Type B pancreatic cell (in vitro differentiated cells): ENCODE measurements around the gene RPTOR. TPM values are rescaled to one million over a fixed set of nuclear protein-coding genes. Genes with fewer than 3 reads are reported as not detected.

ENCODE experiments used
- DNase-seq: peaks from one replicate; pipeline ENCODE4 v3.0.0; 2021; ENCODE audit warnings: mixed read lengths; ENCODE audit not compliant: unreplicated experiment; ENCODE audit errors: extremely low spot score
- H3K27ac Mint-ChIP-seq: 2 replicates; pipeline ENCODE4 v1.8.0; 2021; ENCODE audit warnings: mild to moderate bottlenecking, mixed read lengths
- H3K27me3 Mint-ChIP-seq: 2 replicates; pipeline ENCODE4 v1.8.0; 2021; ENCODE audit warnings: mixed read lengths
- H3K36me3 Mint-ChIP-seq: 2 replicates; pipeline ENCODE4 v1.8.0; 2021; ENCODE audit warnings: mixed read lengths
- H3K4me1 Mint-ChIP-seq: one replicate; pipeline ENCODE4 v1.8.0; 2021; ENCODE audit warnings: mixed read lengths; ENCODE audit not compliant: unreplicated experiment
- H3K4me3 Mint-ChIP-seq: 2 replicates; pipeline ENCODE4 v1.8.0; 2021; ENCODE audit warnings: mild to moderate bottlenecking, mixed read lengths
- H3K9me3 Mint-ChIP-seq: 2 replicates; pipeline ENCODE4 v1.8.0; 2021; ENCODE audit warnings: mixed read lengths
- total RNA-seq: library from RNA; stranded (reverse); gene quantifications from 2 replicates; pipeline ENCODE4 v1.2.1, GENCODE V29; 2021; ENCODE audit warnings: low replicate concordance
- TF ChIP-seq, protein P1 (sequence below): fragments of 200-600 bp; sonication (generic); conservative IDR thresholded peaks from 2 replicates; pipeline ENCODE4 v1.5.0; 2021; ENCODE audit warnings: antibody characterized with exemption, mild to moderate bottlenecking

The RPTOR gene
- total RNA-seq, 1 donor from 2014 or later: 39.8 TPM

DNA sequence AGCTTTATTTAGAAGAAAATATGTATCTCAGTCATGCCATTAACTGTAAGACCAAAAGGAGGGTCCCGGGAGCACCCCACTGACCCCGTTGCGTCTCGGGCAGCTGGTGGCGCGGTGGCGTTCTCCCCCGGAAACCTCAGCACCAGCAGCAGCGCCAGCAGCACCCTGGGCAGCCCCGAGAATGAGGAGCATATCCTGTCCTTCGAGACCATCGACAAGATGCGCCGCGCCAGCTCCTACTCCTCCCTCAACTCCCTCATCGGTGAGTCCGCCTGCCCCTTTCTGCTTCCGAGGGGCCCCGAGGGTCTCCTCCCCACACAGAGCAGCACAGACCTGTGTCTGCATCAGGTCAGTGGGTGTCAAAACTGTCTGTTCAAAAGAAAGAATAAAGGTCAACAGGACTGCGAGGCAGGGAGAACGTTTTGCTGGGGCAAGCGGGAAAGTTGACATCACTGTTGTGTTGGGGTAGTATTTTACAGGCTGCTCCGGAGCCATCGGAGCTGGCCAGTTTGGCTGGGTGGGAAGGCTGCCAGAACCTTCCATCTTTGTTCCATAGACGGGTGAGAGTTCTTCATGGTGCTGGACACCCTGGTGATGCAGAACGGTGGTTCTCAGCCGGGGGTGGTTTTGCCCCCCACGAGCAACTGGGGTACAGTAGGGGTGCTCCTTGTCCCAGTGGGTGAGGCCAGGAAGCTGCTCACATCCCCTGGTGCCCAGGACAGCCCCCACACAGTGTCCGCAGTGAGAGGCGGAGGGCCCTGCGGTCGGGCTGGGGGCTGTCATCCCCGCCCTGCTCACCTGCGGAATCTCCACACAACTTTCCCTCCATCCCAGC lies 349.2 kb downstream of the RPTOR start:
- H3K27ac Mint-ChIP-seq: no peak overlapping the region

DNA sequence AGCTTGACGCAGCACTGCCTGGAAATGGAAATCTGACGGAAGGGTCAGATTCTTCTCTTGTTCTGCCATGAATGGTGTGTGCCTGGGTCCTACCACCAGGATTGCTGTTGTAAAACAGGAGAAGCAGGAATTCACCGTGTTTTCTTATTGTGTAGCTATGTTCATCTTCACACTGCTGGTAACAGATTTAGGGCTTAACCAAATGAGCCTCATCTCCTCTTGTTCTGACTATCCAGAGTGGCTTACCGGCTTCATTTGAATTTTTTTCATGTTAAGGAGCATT lies 349.7 kb downstream of the RPTOR start:
- H3K4me1 Mint-ChIP-seq: peaks cover 15% of the 10 kb centered on the region
- no peak overlapping the region for H3K4me3 Mint-ChIP-seq
- peaks cover 14% of the 10 kb centered on the region for H3K36me3 Mint-ChIP-seq
- H3K27me3 Mint-ChIP-seq: no peaks in the 10 kb centered on the region
- H3K27ac Mint-ChIP-seq: no peak overlapping the region
- TF ChIP-seq, protein P1, sequence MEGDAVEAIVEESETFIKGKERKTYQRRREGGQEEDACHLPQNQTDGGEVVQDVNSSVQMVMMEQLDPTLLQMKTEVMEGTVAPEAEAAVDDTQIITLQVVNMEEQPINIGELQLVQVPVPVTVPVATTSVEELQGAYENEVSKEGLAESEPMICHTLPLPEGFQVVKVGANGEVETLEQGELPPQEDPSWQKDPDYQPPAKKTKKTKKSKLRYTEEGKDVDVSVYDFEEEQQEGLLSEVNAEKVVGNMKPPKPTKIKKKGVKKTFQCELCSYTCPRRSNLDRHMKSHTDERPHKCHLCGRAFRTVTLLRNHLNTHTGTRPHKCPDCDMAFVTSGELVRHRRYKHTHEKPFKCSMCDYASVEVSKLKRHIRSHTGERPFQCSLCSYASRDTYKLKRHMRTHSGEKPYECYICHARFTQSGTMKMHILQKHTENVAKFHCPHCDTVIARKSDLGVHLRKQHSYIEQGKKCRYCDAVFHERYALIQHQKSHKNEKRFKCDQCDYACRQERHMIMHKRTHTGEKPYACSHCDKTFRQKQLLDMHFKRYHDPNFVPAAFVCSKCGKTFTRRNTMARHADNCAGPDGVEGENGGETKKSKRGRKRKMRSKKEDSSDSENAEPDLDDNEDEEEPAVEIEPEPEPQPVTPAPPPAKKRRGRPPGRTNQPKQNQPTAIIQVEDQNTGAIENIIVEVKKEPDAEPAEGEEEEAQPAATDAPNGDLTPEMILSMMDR: peak; percentile 52
- no peaks in the 10 kb centered on the region for H3K9me3 Mint-ChIP-seq
- no peak for DNase-seq

More for the DNA sequence above, 349.2 kb downstream of the RPTOR start:
- Mint-ChIP-seq H3K27me3 (no peaks in the 10 kb centered on the region), H3K9me3 (no peaks in the 10 kb centered on the region), H3K4me3 (no peak overlapping the region), H3K36me3 (peaks cover 14% of the 10 kb centered on the region), H3K4me1 (peaks cover 15% of the 10 kb centered on the region)
- no peak for DNase-seq
- TF ChIP-seq, protein P1: no peak

DNA sequence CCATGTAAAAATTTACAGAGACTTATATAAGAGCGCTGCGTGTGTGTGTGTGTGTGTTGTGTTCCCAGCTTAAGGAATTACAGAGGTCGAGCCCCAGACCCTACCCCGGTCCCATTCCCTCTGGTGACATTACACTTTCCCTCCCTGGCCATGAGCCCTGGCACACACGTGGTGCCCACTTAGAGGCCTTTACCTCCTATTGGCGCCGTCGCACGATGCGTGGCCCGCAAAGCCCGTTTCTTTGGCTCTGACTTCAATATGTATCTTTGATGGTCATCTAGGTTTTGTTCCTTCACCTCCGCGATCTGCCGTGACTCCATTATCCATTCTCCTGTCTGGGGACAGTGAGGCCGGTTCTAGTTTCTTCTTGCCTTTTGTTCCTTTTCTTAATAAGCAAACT lies 350.1 kb downstream of the RPTOR start:
- H3K9me3 Mint-ChIP-seq: no peaks in the 10 kb centered on the region
- H3K27ac Mint-ChIP-seq: no peak overlapping the region
- TF ChIP-seq, protein P1: peak; percentile 7
- H3K4me3 Mint-ChIP-seq: no peak overlapping the region
- H3K36me3 Mint-ChIP-seq: peaks cover 14% of the 10 kb centered on the region
- DNase-seq: no peak
- H3K27me3 Mint-ChIP-seq: no peaks in the 10 kb centered on the region
- peaks cover 15% of the 10 kb centered on the region for H3K4me1 Mint-ChIP-seq

DNA sequence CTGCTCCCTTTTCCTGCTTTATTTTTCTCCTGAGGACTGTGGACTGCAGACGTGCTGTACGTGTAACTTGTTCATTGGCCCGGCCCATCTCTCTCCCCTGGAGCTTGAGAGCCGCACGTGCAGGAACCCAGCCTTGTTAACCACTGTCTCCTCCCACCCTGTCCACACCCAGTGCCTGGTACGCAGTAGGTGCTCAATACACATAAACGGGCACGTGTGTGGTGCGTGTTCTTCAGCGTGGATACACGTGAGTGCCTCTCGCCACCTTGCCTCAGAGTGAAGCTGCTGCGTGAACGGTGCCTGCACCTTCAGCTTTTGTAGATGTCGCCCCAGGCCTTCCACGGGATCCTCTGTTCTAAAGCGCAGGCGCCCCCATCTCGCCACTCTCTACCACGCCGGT lies 350.7 kb downstream of the RPTOR start:
- H3K27ac Mint-ChIP-seq: peak overlapping the region; percentile 62
- TF ChIP-seq, protein P1: no peak

DNA sequence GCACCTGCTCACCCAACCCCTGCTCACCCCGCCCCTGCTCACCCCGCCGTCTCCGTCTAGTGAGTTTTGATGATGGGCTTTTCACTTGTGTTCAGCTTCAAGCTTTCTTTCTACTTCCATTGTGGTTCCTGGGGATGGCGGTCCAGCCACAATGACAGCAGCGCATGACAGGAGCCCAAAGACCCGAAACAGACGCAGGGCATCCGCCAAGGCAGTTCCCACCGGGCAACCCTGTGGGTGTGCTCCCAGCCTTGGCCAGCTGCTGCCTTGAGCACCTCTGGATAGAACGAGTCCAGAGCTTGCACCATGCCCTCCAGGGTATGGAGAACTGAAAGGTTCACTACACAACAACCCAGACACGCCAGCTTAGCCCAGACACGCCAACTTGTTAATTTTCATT lies 354.1 kb downstream of the RPTOR start:
- no peak for DNase-seq
- TF ChIP-seq, protein P1: no peak
- Mint-ChIP-seq H3K36me3 (peaks cover 19% of the 10 kb centered on the region), H3K4me1 (peaks cover 18% of the 10 kb centered on the region), H3K4me3 (no peak overlapping the region), H3K27me3 (no peaks in the 10 kb centered on the region), H3K9me3 (no peaks in the 10 kb centered on the region), H3K27ac (no peak overlapping the region)

More for the DNA sequence above, 350.7 kb downstream of the RPTOR start:
- DNase-seq: no peak
- Mint-ChIP-seq H3K4me1 (peaks cover 15% of the 10 kb centered on the region), H3K9me3 (no peaks in the 10 kb centered on the region), H3K27me3 (no peaks in the 10 kb centered on the region), H3K36me3 (peaks cover 14% of the 10 kb centered on the region), H3K4me3 (no peak overlapping the region)
